ENCODE measurements around the gene GLI2.

The GLI2 gene

DNA sequence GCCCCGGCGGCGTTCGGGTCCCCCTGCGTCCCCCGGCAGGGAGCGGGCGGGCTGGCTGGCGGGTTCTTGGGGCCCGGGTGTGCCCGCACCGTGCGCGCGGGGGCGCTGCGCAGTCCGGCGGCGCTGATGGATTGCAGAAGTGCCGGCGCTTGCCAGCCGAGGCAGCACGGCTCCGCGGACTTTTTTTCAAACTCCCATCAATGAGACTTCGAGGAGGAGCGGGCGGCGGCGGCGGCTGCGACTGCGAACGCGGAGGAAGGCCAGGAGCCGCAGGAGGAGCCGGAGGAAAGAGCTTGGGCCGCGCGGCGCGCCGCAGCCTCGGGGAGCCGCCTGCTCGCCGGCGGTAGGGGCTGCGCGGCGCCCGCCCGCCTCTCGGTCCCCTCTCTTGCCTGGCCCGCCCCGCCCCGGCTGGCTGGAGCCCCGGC is at the start of gene GLI2:
Gene GLI2 (plus strand): TSS at position 123 of the 425 bp plus-strand sequence. CDS start 61,453 bp downstream, outside the sequence.
- no peak for DNase-seq (ENCODE audit: low read depth in 1 of 2, low spot score in 1 of 2)

DNA sequence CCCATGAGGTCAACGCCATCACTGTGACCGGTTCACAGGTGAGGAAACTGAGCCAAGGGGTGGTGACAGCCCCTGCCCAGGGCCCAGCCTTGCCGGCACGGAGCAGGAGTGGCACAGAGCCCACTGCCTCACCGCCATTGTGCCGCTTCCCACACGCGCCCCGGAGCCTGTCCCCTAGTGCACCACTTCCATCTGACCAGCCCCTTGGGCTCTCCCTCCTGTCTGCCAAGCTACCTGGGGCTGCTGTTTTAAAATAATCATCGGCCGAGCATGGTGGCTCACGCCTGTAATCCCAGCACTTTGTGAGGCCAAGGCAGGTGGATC is 49.7 kb upstream of the GLI2 start:
- DNase-seq (ENCODE audit: low read depth in 1 of 2, low spot score in 1 of 2): no peak

GRCh38 chr2:120686511-120687168 is 49.0 kb upstream of the GLI2 start:
- no peak for DNase-seq (ENCODE audit: low read depth in 1 of 2, low spot score in 1 of 2)

DNA sequence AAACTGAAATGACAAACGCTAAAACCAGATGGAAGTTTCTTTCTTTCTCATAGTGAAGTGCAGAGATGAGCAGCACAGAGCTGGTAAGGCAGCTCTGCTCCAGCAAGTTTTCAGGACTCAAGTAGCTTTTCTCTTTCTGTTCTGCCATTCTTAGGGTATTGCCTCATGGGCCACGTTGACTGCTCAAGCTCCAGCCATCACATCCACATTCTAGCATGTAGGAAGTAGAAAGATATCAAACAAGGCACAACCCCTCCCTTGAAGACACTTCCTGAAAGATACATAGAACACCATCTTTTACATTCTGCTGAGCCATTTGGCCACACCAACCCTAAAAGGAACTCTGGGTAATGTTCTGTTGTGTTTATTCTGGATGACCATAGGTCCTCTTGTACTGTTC is 48.5 kb upstream of the GLI2 start:
- no peak for DNase-seq (ENCODE audit: low read depth in 1 of 2, low spot score in 1 of 2)

- no peak for DNase-seq (ENCODE audit: low read depth in 1 of 2, low spot score in 1 of 2)
These were observed 45.1 kb upstream of the GLI2 start for GRCh38 chr2:120690521-120690920.

GRCh38 chr2:120691410-120691809 is 44.3 kb upstream of the GLI2 start:
- DNase-seq (ENCODE audit: low read depth in 1 of 2, low spot score in 1 of 2): no peak

- DNase-seq (ENCODE audit: low read depth in 1 of 2, low spot score in 1 of 2): no peak
These were observed 43.0 kb upstream of the GLI2 start for GRCh38 chr2:120692691-120693090.

- DNase-seq (ENCODE audit: low read depth in 1 of 2, low spot score in 1 of 2): no peak
These were observed 42.5 kb upstream of the GLI2 start for GRCh38 chr2:120693121-120693520.

- DNase-seq (ENCODE audit: low read depth in 1 of 2, low spot score in 1 of 2): no peak
These were observed 41.6 kb upstream of the GLI2 start for GRCh38 chr2:120694034-120694433.

DNA sequence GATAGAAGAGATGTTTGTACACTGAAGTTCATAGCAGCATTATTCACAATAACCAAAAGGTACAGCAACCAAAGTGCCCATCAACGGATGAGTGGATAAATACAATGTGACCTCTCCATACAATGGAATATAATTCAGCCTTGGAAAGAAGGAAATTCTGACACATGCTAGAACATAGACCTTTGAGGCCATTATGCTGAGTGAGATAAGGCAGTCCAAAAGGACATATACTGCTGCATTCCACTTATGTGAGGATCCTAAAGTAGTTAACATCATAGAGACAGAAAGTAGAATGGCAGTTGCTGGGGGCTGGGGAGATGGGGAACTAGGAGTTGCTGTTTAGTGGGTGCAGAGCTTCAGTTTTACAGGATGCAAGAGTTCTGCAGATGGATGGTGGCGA is 38.2 kb upstream of the GLI2 start:
- no peak for DNase-seq (ENCODE audit: low read depth in 1 of 2, low spot score in 1 of 2)

- no peak for DNase-seq (ENCODE audit: low read depth in 1 of 2, low spot score in 1 of 2)
These were observed 36.4 kb upstream of the GLI2 start for GRCh38 chr2:120699292-120699691.

- no peak for DNase-seq (ENCODE audit: low read depth in 1 of 2, low spot score in 1 of 2)
These were observed 35.0 kb upstream of the GLI2 start for GRCh38 chr2:120700659-120701058.

DNA sequence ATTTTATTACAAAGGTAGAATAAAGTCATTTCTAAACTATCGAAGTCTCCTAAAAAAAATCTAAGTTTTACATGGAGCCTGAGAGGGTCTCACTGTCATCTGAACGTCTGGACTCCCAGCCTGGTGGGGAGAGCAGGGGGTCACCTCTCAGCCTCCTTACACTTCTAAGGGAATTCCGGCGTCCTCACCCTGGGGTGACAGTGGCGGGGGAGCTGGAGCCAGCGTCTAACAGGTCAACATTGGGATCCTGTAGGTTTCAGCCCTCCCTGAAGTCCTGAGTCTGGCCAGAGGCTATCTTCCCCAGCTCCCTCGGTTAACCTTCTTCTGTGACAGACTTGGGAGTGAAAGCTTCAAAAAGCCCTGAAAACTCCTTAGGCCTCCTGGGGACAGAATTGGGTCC is 34.6 kb upstream of the GLI2 start:
- no peak for DNase-seq (ENCODE audit: low read depth in 1 of 2, low spot score in 1 of 2)

- no peak for DNase-seq (ENCODE audit: low read depth in 1 of 2, low spot score in 1 of 2)
These were observed 34.2 kb upstream of the GLI2 start for GRCh38 chr2:120701499-120701898.

DNA sequence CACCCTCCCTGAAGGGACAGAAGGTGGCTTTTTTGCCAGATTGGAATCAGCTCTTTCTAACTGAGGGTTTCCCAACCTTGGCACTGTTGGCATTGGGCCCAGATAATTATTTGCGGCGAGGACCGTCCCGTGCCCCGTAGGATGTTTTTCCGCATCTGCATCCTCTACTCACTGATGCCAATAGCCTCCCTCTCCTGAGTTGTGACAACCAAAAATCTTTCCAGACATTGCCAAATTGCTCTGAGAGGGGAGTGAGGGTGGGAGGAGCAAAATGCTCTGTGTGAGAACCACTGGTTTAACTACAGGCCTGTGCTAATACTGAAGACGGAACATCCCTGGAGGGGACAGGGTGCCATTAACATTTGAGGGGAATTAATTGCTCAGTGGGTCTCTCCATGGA is 33.6 kb upstream of the GLI2 start:
- no peak for DNase-seq (ENCODE audit: low read depth in 1 of 2, low spot score in 1 of 2)

DNA sequence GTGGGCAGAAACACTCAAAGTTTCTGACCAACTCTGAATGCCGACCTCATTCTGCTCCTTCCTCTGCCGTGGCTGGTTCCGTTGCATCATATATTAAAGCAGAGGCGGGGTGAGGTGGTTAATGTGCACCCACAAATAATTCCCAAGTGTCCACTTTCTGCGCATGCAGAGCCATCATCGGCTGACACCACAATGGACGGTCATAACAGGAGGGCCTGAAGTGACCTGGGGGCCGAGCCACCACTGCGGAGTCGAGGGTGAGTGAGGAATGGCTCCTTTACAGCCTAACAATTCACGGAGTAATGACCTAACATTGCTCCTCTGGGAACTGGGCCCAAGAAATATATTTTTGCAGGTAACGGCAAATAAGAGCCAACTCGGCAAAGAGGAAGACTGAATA is 32.9 kb upstream of the GLI2 start:
- no peak for DNase-seq (ENCODE audit: low read depth in 1 of 2, low spot score in 1 of 2)

GRCh38 chr2:120703330-120703994 is 32.2 kb upstream of the GLI2 start:
- no peak for DNase-seq (ENCODE audit: low read depth in 1 of 2, low spot score in 1 of 2)

DNA sequence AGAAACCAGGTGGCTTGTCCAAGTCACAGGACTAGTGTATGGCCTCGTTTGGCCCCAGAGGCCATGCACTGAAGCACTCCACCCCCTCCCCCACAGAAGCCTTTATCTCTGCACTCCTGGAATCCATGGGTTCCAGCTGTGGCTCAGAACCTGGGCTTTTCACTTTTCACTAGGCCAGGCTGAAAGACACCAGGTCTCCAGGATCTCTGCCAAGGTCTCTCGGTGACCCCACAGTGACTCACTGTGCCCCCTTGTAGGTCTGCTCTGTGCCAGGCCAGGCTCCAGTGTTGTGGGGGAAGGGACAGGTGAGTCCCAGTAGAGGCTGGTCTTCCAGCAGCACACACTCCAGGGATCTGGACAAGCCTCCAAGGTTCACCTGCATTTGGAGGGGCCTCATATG is 31.0 kb upstream of the GLI2 start:
- no peak for DNase-seq (ENCODE audit: low read depth in 1 of 2, low spot score in 1 of 2)

GRCh38 chr2:120707816-120708215 is 27.9 kb upstream of the GLI2 start:
- no peak for DNase-seq (ENCODE audit: low read depth in 1 of 2, low spot score in 1 of 2)

DNA sequence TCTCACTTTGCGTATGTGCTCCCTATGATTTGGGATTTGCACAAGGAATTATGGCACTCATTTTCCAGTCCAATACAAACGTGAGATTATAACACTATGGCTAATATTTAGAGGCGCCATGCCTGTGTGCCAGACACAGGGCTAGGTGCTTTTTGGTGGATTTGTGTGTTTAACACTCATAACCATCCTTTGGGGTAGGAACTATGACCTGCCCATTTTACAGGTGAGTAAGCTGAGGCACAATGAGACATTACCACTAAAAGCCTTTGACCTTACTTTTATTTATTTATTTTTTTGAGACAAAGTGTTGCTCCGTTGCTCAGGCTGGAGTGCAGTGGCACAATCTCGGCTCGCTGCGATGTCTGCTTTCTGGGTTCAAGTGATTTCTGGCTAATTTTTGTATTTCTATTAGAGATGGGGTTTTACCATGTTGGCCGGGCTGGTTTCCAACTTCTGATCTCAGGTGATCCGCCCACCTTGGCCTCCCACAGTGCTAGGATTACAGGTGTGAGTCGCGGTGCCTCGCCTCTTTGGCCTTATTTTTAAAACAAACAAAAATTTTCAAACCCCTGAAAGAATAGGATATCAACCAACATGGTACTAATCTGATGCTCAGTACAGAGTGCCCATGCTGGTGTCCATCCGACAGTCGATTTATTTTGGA is 26.6 kb upstream of the GLI2 start:
- no peak for DNase-seq (ENCODE audit: low read depth in 1 of 2, low spot score in 1 of 2)

DNA sequence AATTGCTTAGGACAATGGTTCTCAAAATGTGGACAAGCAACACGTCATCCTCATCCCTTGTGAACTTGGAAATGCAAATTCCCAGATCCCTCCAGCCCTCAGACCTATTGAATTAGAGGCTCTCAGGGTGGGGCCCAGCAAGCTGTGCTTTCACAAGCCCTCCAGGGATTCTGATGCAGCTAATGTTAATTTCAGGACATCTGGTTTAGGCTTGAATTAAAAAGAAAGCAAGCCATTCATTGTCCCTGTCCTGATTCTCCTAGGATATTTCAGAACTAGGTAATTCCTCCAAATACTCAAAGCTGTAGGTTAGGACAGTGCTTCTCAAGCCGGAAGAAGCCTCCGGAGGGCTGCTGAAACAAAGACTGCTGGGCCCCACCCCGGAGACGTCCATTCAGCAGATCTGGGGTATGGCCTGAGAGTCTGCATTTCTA is 26.0 kb upstream of the GLI2 start:
- no peak for DNase-seq (ENCODE audit: low read depth in 1 of 2, low spot score in 1 of 2)

GRCh38 chr2:120710256-120710655 is 25.4 kb upstream of the GLI2 start:
- no peak for DNase-seq (ENCODE audit: low read depth in 1 of 2, low spot score in 1 of 2)

- no peak for DNase-seq (ENCODE audit: low read depth in 1 of 2, low spot score in 1 of 2)
These were observed 24.0 kb upstream of the GLI2 start for GRCh38 chr2:120711694-120712093.

Measured in stimulated activated CD4-positive, alpha-beta T cell treated with anti-CD3 and anti-CD28 coated beads, Interleukin-15, amount 100 ng/mL, for 1 hour (primary cell).